COLO829 (cell line): ENCODE measurements around the gene RBM39.
A peak's percentile ranks its signal among the peaks of the same experiment; 100 is the strongest.
"Not testable (repeated sequence)": the region's sequence is repeated elsewhere in the genome, so short reads cannot be mapped to it uniquely, and the experiment has no call there.

Experiments used
- DNase-seq: peaks from one replicate; pipeline ENCODE4 v3.0.0; 2012; ENCODE audit warnings: low spot score

The RBM39 gene

GRCh38 chr20:35706591-35707529 lies 35.2 kb downstream of the RBM39 start:
- not testable (repeated sequence) for DNase-seq

GRCh38 chr20:35705894-35706293 lies 36.2 kb downstream of the RBM39 start:
- DNase-seq: not testable (repeated sequence)

- no peak for DNase-seq
Observed at GRCh38 chr20:35704514-35705261, 37.4 kb downstream of the RBM39 start.

- no peak for DNase-seq
Observed at GRCh38 chr20:35702824-35703695, 39.0 kb downstream of the RBM39 start.

GRCh38 chr20:35702051-35702823 lies 39.8 kb downstream of the RBM39 start:
- DNase-seq: no peak

GRCh38 chr20:35700625-35701148 lies 41.4 kb downstream of the RBM39 start:
- DNase-seq: peak; percentile 55

- no peak for DNase-seq
Observed at GRCh38 chr20:35699957-35700624, 42.0 kb downstream of the RBM39 start.

GRCh38 chr20:35699127-35699956 lies 42.7 kb downstream of the RBM39 start, which contains the start of the genes NFS1 and ROMO1:
NFS1 (minus strand) TSS chr20:35699352; CDS start chr20:35699288, 64 bp downstream.
ROMO1 (plus strand) TSS chr20:35699405; CDS start chr20:35699633, 228 bp downstream.
- peak; percentile 88 for DNase-seq

- DNase-seq: no peak
Observed at GRCh38 chr20:35698298-35699126, 43.5 kb downstream of the RBM39 start.

GRCh38 chr20:35697696-35698297 lies 44.3 kb downstream of the RBM39 start:
- no peak for DNase-seq

GRCh38 chr20:35695978-35696377 lies 46.1 kb downstream of the RBM39 start:
- DNase-seq: no peak

- DNase-seq: no peak
Observed at GRCh38 chr20:35695245-35695749, 46.8 kb downstream of the RBM39 start.

- no peak for DNase-seq
Observed at GRCh38 chr20:35690265-35690664, 51.8 kb downstream of the RBM39 start.

- DNase-seq: not testable (repeated sequence)
Observed at GRCh38 chr20:35686872-35687271, 55.2 kb downstream of the RBM39 start.

- not testable (repeated sequence) for DNase-seq
Observed at GRCh38 chr20:35685368-35685767, 56.7 kb downstream of the RBM39 start.

- no peak for DNase-seq
Observed at GRCh38 chr20:35681960-35682359, 60.1 kb downstream of the RBM39 start.

GRCh38 chr20:35680452-35681183 lies 61.4 kb downstream of the RBM39 start:
- no peak for DNase-seq
